OCI-LY7 (cell line): Measurements from ENCODE around the gene SELPLG. TPM values are rescaled to one million over a fixed set of nuclear protein-coding genes. Genes with fewer than 3 reads are reported as not detected.

Experiments used
- BruUV-seq: library from RNA; stranded (reverse); fragments of 400-500 nt; replicated peaks from 2 replicates; lab custom pipeline; 2021; lab: Mats Ljungman, UMichigan
- CTCF ChIA-PET: fragments of 300-600 bp; sonication (Branson Sonifier 250); formaldehyde crosslinking; loops from one replicate; lab custom pipeline; 2022; ENCODE audit warnings: antibody characterized with exemption; ENCODE audit not compliant: unreplicated experiment; lab: Charles Lee
- POLR2A ChIA-PET: fragments of 300-600 bp; sonication (Branson Sonifier 250); formaldehyde crosslinking; loops from one replicate; lab custom pipeline; 2022; ENCODE audit warnings: antibody characterized with exemption; lab: Charles Lee
- DNase-seq: peaks from one replicate; pipeline ENCODE4 v3.0.0-alpha.2; 2015; ENCODE audit warnings: low spot score
- H2AFZ ChIP-seq: fragments of 200-600 bp; sonication (generic), shearing (Covaris generic); 2 replicates; pipeline ENCODE4 v1.6.1; 2014; ENCODE audit warnings: mild to moderate bottlenecking, antibody characterized with exemption, low read length, moderate library complexity
- H3K27ac ChIP-seq: fragments of 200-600 bp; sonication (generic); 2 replicates; pipeline ENCODE4 v1.5.1; 2014; ENCODE audit warnings: mixed run types, low read depth, mild to moderate bottlenecking, moderate library complexity, low read length, inconsistent platforms; ENCODE audit not compliant: poor library complexity, severe bottlenecking
- H3K36me3 ChIP-seq: fragments of 200-600 bp; sonication (generic); 2 replicates; pipeline ENCODE4 v1.6.1; 2014; ENCODE audit warnings: mild to moderate bottlenecking, antibody characterized with exemption, low read length, moderate library complexity, mixed read lengths; ENCODE audit not compliant: insufficient read depth
- H3K4me1 ChIP-seq: fragments of 200-600 bp; sonication (generic); 2 replicates; pipeline ENCODE4 v1.5.1; 2014; ENCODE audit warnings: mild to moderate bottlenecking, low read length; ENCODE audit not compliant: insufficient read depth, poor library complexity, severe bottlenecking
- H3K4me2 ChIP-seq: fragments of 200-600 bp; sonication (generic); 2 replicates; pipeline ENCODE4 v1.6.1; 2014; ENCODE audit warnings: mild to moderate bottlenecking, low read length
- H3K4me3 ChIP-seq: fragments of 200-600 bp; sonication (generic); 2 replicates; pipeline ENCODE4 v1.5.1; 2014; ENCODE audit warnings: mild to moderate bottlenecking, low read depth, low read length; ENCODE audit not compliant: poor library complexity, severe bottlenecking
- H3K79me2 ChIP-seq: fragments of 200-600 bp; sonication (generic); 2 replicates; pipeline ENCODE4 v1.6.1; 2016; ENCODE audit warnings: low read depth, mild to moderate bottlenecking, low read length, moderate library complexity, mixed read lengths; ENCODE audit not compliant: insufficient read depth
- H3K9me2 ChIP-seq: fragments of 200-600 bp; sonication (generic); 2 replicates; pipeline ENCODE4 v1.6.1; 2016; ENCODE audit warnings: mild to moderate bottlenecking, low read length, mixed read lengths; ENCODE audit not compliant: insufficient read depth
- H3K9me3 ChIP-seq: fragments of 200-600 bp; sonication (generic); 2 replicates; pipeline ENCODE4 v1.6.1; 2014; ENCODE audit warnings: mild to moderate bottlenecking, mixed run types, low read length, mixed read lengths
- H4K20me1 ChIP-seq: fragments of 200-600 bp; sonication (generic); 2 replicates; pipeline ENCODE4 v1.6.1; 2014; ENCODE audit warnings: mild to moderate bottlenecking, antibody characterized with exemption, low read length, moderate library complexity, mixed read lengths; ENCODE audit not compliant: insufficient read depth
- CTCF ChIP-seq: fragments of 200-600 bp; sonication (generic); conservative IDR thresholded peaks from 2 replicates; pipeline ENCODE4 v1.5.1; 2014; ENCODE audit warnings: mild to moderate bottlenecking, antibody characterized with exemption, low read length, moderate library complexity, mixed read lengths
- EZH2phosphoT487 ChIP-seq: fragments of 200-600 bp; sonication (generic); IDR thresholded peaks from 2 replicates; pipeline ENCODE4 v1.6.1; 2018; ENCODE audit warnings: low read depth, borderline replicate concordance, mild to moderate bottlenecking, mixed run types, antibody characterized with exemption, low read length, moderate library complexity, mixed read lengths
- intact Hi-C: fragments of 100-400 bp; cut with micrococcal nuclease; formaldehyde crosslinking; loops from one replicate; pipeline ENCODE4 v1.10.0; 2022; ENCODE audit not compliant: unreplicated experiment
- total RNA-seq, 2 experiments: library from RNA; depleted of rRNA in 1 of 2; stranded (reverse); fragments of >200 nt in 1 of 2; shearing (Covaris generic) in 1 of 2; gene quantifications; 2 replicates each; pipeline ENCODE4 v1.2.3, GENCODE V29; 2014 to 2022

SELPLG gene
- total RNA-seq, 2 experiments from 2014 or later, result 20.0 to 21.0 TPM

GRCh38 chr12:108602976-108603704 lies 30.6 kb downstream of the SELPLG start:
- TF ChIP-seq CTCF, result no peak
- no peak for TF ChIP-seq EZH2phosphoT487
- Histone ChIP-seq H3K9me2 (no peaks in the 10 kb centered on the region), H3K4me2 (no peak overlapping the region), H3K4me3 (no peak overlapping the region), H2AFZ (no peak overlapping the region), H3K27ac (no peak overlapping the region), H3K36me3 (no peaks in the 10 kb centered on the region), H3K4me1 (no peaks in the 10 kb centered on the region), H3K79me2 (no peaks in the 10 kb centered on the region), H3K9me3 (no peaks in the 10 kb centered on the region), H4K20me1 (no peaks in the 10 kb centered on the region)
- no TSS peak for BruUV-seq
- no peak for DNase-seq
- ChIA-PET CTCF (no interaction called here), POLR2A (no interaction called here)
- intact Hi-C loops, result no loop called here

GRCh38 chr12:108602209-108602705 lies 31.4 kb downstream of the SELPLG start:
- no TSS peak for BruUV-seq
- Histone ChIP-seq H3K27ac (no peak overlapping the region), H4K20me1 (no peaks in the 10 kb centered on the region), H3K4me1 (no peaks in the 10 kb centered on the region), H3K36me3 (no peaks in the 10 kb centered on the region), H3K79me2 (no peaks in the 10 kb centered on the region), H3K4me3 (no peak overlapping the region), H3K4me2 (no peak overlapping the region), H2AFZ (no peak overlapping the region), H3K9me2 (no peaks in the 10 kb centered on the region), H3K9me3 (no peaks in the 10 kb centered on the region)
- TF ChIP-seq CTCF (no peak), EZH2phosphoT487 (no peak)
- intact Hi-C loops, result no loop called here
- ChIA-PET CTCF (no interaction called here), POLR2A (no interaction called here)
- DNase-seq, result no peak

- Histone ChIP-seq H3K4me2 (no peak overlapping the region), H3K4me1 (no peaks in the 10 kb centered on the region), H3K4me3 (no peak overlapping the region), H4K20me1 (no peaks in the 10 kb centered on the region), H3K36me3 (no peaks in the 10 kb centered on the region), H3K9me2 (no peaks in the 10 kb centered on the region), H3K27ac (no peak overlapping the region), H2AFZ (no peak overlapping the region), H3K79me2 (no peaks in the 10 kb centered on the region), H3K9me3 (no peaks in the 10 kb centered on the region)
- no peak for TF ChIP-seq CTCF
- TF ChIP-seq EZH2phosphoT487, result no peak
- POLR2A ChIA-PET, result interaction anchor here (0.6 kb wide), 1 partner anchor 12 kb away, joined by 6 read pairs; no protein-coding TSS in a partner anchor
- CTCF ChIA-PET, result no interaction called here
- intact Hi-C loops, result no loop called here
- no TSS peak for BruUV-seq
- no peak for DNase-seq
These were observed 33.0 kb downstream of the SELPLG start for GRCh38 chr12:108600702-108601007.
